Measurements from ENCODE around the gene GABARAP.

Gene GABARAP

DNA sequence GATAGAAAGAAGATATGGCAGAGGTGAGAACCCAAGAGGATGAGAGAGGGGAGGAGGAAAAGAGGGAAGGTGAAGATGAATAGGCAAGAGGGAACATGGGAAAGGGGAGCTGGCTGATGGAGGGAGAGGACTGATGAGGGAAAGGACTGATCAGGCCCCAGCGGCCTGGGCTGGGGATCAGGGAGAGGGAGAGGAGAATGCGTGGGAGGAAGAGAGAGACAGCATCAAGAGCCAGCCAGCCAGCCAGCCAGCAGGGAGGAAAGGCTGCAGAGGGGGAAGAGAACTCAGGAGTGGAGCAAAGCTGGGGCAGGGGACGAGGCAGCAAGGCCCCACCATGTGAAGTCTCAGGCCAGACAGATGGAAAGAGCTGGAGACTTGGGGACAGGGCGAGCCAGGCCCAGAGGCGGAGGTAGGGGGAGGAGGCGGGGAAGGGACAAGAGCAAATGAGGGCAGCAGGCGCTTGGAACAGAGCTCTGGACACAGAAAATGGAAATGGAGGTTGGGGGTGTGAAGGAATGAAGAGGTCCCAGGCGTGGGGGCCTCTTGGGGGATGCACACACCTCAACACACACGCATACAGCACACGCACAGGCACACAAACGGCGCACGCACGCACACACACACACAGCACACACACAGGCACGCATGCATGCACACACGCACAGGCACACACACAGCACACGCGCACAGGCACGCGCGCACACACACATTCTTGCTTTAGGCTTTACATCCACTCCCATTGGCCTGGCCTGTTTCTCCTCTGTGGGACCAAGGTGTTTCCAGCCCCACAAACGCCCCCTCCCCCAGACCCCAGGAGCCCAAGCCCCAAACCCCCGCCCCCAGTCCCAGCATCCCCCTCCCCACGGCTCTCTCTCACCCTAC, 34.9 kb downstream of the GABARAP start:
- no peak for DNase-seq (ENCODE audit: low spot score)

DNA sequence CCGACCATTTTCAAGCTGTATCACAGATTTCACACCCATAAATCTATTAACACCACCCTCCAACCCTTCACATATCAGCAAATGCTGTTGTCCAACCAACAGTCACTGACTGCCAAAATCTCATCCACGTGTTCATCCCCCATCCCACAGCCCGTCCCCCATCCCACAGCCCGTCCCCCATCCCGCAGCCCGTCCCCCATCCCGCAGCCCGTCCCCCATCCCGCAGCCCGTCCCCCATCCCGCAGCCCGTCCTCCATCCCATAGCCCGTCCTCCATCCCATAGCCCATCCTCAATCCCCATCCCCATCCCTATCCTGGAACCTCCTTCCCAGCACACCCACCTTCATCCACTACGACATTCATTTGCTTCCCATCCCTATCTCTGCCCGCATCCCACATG, 36.7 kb downstream of the GABARAP start:
- DNase-seq (ENCODE audit: low spot score) = no peak

- peak; percentile 99 for DNase-seq (ENCODE audit: low spot score)
These were observed 37.3 kb downstream of the GABARAP start for GRCh38 chr17:7204828-7205461.

DNA sequence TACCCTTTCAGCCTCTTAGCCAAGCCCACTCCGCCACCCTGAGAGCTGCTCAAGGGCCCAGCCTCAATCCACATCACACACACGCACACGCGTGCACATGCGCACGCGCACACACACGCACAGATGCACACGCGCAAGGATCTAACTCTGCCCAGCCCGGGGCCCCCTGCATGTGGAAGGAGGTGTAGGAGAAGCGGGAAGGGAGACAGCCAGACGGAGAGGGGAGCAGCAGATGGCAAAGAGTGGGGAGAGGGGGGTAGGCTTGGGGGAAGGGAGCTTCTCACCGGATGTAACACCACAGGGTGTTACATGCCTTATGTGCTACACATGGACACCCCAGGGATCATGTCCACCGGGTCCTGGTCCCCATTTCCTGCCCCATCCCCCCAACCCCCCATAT, 37.9 kb downstream of the GABARAP start:
- DNase-seq (ENCODE audit: low spot score) = no peak

DNA sequence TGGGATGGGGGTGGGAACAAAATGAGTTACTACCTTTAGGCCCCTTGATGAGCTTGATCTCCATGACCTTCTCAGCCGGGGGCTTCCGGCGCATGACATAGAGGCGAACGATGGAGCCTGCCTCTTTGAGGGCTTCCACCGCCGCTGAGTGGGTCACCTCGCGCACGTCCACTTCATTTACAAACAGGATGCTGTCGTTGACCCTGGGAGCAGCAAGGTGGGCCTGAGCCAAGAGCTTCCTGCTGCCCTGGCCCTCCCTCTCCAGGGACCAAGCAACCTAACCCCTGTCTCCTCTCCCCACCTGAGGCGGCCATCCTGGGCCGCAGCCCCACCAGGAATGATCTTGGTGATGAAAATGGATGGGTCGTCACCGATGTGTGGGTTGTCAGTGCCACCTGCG, 38.9 kb downstream of the GABARAP start:
- no peak for DNase-seq (ENCODE audit: low spot score)

GRCh38 chr17:7196651-7197401, 45.4 kb downstream of the GABARAP start:
- no peak for DNase-seq (ENCODE audit: low spot score)

- no peak for DNase-seq (ENCODE audit: low spot score)
These were observed 46.3 kb downstream of the GABARAP start for GRCh38 chr17:7195971-7196370.

DNA sequence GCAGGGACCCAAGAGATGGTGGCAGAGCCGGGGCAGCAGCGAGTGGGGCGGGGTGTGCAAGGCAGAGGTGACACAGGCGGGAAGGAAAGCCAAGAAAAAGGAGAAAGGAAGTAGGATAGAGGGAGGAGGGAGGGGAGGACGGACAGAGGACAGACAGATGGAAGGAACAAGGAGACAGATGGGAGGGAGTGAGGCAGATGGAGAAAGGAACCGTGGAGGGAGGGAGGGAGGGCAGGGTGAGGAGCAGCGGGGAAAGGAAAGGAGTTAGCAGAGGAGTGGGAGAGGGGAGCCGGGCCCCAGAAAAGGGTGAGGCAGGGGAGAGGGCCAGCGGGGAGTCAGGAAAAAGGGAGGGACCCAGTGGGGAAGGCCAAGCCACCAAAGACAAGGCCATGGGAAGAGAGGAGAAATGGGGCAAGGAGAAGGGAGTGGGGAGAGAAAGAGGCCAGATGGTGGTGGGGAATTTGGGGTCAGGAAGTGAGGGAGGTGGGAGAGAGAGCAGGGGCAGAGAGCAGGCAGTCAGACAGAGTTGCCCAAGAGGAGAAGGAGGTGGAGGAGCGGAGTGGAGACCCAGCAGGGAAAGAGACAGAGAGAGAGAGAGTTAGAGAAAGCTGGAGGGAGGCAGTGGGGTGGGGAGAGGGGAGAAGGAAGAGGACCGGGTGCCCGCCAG, 49.8 kb downstream of the GABARAP start:
- DNase-seq (ENCODE audit: low spot score) = no peak

DNA sequence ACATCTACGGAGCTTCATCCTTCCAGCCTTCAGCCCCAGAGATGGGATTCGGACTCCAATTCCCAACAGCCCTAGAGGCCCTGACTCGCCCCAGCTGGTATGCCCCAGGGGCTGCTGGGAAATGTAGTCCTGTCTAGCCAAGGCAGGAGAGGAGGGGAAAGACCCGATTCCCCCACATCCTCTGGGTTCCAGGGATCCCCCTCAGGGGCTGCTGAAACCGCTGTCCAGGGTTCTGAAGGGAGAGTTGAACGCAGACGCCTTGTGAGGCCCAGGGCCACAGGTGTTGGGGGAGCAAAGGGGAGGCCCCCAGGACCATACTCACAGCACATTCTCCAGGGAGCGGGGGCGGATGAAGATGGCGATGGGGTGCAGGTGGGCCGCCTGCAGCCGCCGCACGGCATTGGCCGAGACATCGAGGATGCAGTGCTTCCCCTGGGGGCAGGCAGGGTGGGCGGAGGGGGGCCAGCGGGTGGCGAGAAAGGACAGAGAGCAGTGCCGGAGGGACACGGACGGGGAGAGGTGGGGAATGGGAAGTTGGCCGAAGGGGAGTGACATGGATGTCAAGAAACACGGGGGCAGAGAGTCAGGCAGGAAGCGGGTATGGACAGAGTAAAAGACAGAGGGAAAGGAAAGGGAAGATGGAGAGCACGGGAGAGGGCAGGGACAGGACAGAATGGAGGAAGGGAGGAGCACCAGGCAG, 50.5 kb downstream of the GABARAP start:
- DNase-seq (ENCODE audit: low spot score) = peak; percentile 87

GRCh38 chr17:7191069-7191468, 51.2 kb downstream of the GABARAP start:
- no peak for DNase-seq (ENCODE audit: low spot score)

DNA sequence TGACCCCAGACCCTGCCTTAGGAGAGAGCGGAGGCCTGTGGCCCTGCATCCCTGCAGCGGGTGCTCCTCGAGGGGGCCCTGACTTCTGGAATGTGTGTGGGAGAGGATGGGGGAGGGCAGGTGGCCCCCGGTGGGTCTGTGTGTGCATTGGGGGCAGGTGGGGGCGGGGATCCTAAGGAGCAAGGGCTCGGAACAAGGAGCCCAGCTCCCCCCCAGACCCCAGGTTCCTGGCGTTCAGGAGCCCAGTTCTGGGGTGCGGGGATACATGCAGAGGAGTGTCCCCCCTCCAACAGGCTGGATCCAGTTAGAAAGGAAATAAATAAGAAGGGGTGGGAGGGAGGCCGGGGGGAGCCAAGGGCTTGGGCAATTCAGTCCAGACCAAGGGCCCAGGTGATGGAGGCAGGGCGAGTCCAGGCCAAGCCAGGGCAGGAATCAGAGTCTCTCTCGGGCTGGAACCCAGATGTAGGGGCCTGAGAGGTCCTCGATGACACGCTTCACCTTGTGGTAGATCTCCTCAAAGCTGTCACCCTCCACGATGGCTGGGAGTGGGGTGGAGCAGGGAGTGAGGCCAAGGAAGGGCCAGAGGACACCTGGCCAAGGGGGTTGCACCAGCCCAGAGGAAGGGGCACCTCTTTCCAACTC, 51.9 kb downstream of the GABARAP start:
- no peak for DNase-seq (ENCODE audit: low spot score)

Measured in ecto neural progenitor cell (in vitro differentiated cells).